SHP77 (cell line): Measurements from ENCODE around the gene ST3GAL2.

Source experiments
- DNase-seq, 2 experiments: peaks; one replicate each; lab custom pipeline; 2025; lab: John Stamatoyannopoulos, UW

The ST3GAL2 gene, protein sequence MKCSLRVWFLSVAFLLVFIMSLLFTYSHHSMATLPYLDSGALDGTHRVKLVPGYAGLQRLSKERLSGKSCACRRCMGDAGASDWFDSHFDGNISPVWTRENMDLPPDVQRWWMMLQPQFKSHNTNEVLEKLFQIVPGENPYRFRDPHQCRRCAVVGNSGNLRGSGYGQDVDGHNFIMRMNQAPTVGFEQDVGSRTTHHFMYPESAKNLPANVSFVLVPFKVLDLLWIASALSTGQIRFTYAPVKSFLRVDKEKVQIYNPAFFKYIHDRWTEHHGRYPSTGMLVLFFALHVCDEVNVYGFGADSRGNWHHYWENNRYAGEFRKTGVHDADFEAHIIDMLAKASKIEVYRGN

DNA sequence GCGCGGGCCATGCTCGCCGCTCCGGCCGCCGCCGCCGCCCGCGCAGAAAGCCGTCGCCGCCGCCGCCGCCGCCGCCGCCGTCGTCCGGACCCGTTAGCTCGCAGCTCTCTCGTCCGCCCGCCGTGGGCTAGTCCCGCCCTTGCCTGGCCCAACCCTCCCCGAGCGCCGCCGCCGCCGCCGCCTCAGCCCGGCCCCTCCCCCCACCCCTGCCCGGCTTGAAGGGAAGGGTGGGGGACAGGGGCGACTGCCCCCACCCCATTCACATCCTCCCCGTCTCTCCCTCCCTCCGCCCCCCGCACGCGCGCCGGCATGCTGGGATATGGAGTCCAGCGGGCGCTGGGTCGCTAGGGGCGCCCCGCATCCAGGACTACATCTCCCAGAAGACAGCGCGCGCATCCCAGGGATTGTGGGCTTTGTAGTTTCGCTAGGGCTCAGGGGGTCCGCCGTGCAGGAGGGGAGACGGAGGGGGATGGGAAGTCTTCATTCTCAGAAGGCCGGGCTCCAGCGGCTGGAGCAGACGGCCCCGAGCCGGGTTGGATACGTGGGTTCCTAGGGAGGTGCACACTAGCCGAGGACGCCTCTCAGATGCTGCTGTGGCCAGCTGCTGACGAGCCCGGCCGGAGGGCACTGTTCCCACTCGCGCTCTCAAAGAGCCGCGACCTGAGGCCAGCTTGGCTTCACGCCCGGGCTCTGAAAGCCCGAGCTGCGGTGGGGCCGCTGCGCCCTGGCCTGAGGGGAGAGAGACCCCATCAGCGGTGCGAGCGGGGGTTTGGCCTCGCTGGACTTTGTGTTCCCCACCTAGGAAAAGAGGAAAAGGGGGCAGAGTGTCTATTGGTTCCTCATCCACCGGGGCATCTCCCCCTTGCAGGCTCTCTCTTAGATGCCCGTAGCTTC is at the start of gene ST3GAL2:
Gene ST3GAL2, minus strand, starts transcription at position 132 of the 894 bp plus-strand sequence. CDS start 40,570 bp downstream, outside the sequence.
- DNase-seq: peak; percentile 97 to 98

DNA sequence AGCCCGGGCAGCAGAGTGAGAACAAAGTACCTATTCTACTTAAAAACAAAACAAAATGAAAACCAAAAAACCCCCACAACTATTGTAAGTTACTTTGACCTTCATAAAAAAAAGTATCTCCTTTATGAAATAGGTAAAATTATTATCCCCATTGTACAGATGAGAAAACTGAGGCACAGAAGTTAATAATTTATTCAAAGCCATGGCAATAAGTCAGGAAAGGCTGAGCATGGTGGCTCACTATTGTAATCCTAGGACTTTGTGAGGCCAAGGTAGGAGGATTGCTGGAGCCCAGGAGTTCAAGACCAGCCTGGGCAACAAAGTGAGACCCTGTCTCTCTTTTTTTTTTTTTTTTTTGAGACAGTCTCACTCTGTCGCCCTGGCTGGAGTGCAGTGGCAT is 46.0 kb upstream of the ST3GAL2 start:
- no peak for DNase-seq

DNA sequence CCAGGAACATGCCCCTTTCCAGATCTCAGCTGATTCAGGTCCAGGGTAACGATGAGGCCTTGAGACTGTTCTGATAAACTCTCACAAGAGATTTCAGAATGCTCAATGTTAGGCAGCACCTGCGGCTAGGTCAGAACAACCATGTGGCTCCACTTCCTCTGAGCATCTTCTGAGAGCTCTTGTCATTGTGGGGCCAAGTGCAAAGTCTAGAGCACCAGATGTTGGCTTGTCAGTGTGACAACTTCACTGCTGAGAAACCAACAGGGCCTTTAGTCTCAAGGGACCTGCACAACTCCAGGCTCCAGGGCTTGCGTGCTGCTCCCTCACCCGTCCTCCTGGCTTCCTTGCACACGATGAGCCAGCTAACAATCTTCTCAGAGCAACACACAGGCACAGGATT is 44.5 kb upstream of the ST3GAL2 start:
- no peak for DNase-seq

DNA sequence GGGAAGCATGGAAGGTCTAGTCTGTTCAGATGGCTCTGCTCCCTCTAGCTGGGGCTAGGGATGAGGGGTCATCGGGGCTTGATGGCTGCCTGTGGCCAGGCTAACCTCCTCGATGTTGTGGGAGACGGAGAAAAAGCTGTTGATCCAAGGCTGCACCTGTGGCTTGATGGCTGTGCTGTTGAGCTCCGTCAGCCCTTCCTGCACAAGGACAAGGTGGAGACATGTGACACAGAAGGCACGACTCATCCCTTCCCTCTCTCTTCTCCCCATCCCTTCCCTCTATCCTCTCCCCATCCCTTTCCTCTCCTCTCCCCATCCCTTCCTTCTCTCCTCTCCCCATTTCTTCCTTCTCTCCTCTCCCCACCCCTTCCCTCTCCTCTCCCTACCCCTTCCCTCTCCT is 43.7 kb upstream of the ST3GAL2 start:
- DNase-seq: no peak

DNA sequence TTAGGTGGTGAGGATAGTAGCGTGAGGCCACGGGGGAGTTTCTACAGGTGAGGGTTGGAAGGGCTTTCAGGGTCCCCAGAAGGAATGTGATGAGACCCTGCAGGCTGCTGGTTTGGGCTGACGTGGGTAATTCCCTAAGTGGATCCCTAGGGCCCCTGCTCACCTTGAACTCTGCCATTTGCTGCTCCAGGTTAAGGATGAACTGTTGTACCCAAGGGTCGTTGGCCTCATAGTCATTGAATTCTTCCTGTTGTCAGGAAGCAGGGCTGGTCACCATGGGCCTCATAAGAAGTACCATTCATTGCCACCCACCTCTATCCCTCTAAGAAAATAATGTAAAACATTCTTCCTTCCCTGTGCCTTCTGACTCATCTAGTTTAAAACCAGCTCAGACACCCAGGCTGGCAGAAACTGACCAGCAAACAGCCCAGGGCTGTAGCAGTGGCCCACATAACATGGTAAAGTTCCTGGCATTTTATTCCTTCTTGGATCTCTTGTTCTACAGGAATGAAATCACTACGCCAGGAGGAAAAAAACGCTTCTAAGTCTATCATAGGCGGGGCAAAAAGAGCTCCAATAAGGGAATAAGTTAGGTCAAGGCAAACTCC is 43.1 kb upstream of the ST3GAL2 start:
- no peak for DNase-seq

DNA sequence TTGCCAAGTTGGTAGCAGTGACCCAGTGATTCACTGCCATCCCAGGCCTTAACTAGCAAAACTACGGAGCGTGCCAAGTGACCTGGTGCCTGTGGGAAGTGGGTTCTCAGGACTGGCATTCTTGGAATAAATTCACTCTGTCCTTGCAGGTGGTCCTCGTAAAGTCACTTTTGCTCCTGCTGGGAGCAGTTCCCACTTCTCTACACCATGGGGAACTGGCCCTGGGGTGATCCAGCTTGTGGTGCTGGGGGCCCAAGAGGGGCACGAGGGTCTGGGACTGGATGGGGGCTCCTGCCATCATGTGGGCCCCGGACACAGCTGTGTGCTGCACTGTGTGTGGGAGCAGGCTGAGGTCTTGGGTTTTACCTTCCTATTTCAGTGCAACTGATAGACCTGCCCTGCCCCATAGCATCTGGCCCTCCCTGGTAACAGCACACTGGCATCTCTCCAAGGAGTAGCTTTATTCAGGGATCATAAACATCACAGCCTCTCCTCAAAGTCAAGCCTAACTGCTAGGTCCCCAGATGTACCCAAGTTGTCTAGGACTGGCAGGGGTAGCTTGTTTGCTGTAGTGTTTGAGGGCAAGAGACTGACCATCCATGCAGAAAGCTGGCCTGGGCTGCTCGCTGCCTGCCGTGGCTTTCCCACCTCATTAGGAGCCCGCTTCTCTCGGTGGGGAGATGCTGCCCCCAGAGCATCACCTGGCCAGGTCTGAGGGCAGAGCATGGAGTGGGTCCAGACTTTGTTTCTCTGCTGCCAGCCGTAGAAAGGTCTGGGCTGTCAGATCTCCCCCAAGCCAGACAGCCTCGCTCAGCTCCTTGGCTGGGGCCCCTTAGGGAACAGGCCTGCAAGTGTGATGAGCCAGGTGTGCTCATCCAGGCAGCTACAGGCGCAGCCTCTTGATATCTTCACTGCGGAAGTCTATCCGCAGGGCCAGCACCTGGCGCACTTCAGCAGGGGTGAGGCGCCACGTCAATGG is 41.5 kb upstream of the ST3GAL2 start:
- DNase-seq: no peak

DNA sequence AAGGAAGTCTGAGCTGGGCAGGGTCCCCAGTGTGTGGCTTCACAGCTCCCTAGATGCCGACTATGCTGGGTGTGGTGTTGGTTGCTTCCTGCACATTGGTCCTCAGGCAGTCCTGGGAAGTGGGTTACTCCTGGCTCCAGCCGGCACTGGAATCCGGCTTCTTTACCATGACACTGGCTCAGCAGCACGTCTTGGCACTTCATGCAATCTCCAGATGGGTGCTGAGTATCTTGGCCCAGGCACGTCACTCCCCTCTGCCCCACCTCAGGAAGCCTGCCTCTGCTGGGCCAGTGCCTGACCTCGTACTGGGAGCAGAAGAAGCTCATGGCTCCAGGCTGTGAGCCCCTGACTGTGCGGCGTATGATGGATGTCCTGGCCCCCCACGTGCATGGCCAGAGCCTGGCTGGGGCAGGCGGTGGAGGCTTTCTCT is 40.0 kb upstream of the ST3GAL2 start:
- no peak for DNase-seq

DNA sequence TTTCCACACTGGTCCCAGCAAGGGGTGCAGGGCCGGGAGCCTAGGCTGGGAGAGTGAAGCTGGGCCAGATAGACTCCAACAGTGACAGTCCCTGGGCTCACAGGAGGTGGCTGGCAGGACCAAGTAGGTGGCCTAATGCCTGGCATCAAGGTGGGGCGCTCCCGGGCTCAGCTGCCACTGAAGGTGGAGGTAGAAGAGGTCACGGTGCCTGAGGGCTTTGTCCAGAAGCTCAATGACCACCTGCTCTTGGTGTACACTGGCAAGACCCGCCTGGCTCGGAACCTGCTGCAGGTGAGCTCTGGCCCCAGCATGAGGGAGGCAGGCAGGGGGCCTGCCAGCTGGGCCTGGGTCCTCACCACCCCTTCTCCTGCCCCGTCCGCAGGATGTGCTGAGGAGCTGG is 39.3 kb upstream of the ST3GAL2 start:
- DNase-seq: no peak

DNA sequence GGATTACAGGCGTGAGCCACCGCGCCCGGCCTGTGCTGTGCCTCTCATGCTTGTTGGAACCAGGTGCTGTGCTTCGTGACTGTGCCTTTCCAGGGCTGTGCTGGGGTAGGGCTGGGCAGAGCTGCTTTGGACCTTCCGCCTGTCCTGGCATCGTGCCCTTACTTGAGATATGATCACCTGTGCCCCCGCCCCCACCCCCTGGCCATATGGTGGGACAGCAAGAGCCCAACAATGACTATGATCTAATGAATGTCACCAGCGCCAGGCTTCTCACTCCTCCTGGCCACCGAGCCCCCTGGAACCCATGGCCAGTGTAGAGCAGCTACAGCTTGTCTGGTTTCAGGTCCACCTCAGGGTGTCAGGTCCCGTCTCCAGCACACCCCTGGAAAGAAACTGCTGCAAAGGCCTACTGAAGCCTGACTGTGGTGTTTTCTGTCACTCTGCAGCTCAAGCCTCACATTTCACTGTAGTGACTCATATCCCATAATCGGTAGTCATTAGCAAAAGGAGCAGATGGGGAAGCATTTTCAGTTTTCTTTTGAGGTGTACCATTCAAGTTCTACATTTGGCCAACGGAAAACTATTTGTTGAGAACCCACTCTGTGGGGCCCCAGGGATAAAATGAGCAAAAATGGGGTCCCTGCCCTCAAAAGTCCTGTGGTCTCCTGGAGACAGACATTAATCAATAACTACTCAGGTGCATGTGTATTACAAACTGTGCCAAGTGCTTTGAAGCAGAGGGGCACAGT is 37.5 kb upstream of the ST3GAL2 start:
- DNase-seq: no peak

DNA sequence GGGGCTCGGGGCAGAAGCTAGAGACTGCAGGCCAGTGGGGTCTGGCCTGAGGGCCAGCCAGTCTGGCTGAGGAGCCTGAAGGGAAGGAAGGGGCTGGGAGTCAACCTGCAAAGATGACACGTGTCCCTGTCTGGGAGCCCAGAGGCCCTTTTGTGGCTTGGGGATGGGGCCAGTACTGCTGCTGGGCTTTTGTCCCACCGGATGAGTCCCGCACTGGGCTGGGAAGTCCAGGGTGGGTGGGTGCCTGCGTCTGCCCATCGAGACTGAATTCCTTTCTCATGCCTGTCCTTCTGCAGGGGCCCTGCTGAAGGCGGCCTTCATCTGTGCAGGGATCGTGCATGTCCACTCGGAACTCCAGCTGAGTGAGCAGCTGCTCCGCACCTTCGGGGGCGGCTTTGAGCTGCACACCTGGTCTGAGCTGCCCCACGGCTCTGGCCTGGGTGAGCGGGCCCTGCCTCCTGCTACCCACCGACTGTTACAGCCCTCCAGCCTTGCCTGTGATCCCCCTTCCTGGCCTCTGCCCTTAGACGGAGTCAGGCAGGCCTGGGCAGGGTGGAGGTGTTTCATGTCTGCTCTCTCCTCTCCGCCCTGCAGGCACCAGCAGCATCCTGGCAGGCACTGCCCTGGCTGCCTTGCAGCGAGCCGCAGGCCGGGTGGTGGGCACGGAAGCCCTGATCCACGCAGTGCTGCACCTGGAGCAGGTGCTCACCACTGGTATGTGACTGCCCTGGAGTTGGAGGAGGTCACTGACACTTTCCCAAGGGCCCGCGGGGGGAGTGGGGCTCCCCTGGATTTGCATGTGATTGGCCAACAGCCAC is 36.4 kb upstream of the ST3GAL2 start:
- DNase-seq: no peak

DNA sequence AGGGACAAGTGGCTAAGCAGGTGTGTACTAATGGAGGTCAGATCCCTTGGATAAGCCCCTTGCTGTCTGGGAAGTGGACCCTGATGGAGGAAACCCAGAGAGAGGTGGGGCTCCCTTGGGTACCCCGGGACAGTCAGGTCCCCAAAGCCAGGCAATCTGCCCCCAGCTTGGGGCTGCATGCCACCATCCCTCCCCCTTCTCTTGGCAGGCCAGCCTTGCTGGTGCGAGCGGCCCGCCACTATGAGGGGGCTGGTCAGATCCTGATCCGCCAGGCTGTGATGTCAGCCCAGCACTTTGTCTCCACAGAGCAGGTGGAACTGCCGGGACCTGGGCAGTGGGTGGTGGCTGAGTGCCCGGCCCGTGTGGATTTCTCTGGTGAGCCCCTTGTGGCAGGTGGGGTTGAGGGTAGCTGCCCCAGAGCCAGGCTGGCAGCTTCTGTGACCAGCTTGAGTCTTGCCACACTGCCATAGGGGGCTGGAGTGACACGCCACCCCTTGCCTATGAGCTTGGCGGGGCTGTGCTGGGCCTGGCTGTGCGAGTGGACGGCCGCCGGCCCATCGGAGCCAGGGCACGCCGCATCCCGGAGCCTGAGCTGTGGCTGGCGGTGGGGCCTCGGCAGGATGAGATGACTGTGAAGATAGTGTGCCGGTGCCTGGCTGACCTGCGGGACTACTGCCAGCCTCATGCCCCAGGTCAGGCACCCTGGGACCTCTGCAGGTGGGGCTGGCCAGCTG is 35.6 kb upstream of the ST3GAL2 start:
- DNase-seq: no peak

DNA sequence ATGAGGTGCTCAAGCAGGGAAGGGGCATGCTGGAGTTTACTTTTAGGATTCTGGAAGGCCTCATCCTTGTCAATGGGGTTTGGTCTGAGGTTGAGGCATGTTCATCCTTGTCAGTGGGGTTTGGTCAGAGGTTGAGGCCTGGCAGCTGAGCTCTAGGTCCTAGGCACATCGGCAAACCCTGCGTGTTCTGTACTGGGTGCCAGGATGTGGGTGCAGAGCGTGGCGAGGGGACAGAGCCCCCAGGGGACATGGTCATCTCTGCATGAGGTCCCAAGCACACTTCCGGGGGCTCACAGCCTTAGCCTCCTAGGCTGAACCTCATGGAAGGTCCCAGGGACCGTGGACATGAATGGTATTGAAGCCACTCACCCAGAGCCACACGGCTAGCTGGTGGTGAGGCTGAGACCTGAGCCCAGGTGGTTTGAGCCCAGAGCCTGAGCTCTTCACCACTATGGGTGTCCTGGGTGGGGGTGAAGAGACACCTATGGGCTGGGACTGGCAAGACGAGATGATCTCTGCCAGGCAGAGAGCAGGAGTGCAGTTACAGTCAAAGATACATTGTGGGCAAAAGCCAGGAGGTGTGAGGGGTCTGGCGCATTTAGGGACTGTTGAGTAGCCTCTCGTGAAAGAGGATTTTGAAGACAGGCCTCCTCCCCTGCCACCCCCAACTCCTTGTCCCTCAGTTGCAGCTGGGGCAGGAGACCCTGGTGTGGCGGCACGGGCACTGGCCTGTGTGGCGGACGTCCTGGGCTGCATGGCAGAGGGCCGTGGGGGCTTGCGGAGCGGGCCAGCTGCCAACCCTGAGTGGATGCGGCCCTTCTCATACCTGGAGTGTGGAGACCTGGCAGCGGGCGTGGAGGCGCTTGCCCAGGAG is 34.8 kb upstream of the ST3GAL2 start:
- DNase-seq: no peak

DNA sequence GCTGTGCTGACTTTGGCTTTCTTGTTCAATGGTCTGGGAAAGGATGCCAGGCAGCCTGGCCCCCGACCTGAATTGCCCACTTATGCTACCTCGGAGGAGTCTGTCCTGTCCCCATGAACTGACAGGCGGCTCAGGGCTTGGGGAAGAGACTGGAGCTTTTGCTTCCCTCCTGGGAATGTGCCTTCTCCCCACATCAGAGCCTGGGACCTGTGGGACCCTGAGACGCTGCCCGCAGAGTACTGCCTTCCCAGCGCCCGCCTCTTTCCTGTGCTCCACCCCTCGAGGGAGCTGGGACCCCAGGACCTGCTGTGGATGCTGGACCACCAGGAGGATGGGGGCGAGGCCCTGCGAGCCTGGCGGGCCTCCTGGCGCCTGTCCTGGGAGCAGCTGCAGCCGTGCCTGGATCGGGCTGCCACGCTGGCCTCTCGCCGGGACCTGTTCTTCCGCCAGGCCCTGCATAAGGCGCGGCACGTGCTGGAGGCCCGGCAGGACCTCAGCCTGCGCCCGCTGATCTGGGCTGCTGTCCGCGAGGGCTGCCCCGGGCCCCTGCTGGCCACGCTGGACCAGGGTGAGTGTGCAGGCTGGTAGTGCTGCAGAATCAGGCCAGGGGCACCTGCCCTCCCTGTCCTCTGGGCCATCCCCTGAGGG is 34.0 kb upstream of the ST3GAL2 start:
- DNase-seq: no peak

DNA sequence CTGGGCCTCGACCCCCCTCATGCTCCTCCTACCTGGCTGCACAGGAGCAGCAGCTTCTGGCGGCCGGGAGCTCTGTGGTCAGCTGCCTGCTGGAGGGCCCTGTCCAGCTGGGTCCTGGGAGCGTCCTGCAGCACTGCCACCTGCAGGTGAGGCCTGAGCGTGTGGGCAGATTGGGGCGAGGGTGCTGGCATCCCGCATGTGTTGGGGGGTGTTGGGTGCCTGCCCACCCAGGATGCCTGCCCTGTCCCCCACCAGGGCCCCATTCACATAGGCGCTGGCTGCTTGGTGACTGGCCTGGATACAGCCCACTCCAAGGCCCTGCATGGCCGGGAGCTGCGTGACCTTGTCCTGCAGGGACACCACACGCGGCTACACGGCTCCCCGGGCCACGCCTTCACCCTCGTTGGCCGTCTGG is 32.0 kb upstream of the ST3GAL2 start:
- peak; percentile 9 to 35 for DNase-seq

DNA sequence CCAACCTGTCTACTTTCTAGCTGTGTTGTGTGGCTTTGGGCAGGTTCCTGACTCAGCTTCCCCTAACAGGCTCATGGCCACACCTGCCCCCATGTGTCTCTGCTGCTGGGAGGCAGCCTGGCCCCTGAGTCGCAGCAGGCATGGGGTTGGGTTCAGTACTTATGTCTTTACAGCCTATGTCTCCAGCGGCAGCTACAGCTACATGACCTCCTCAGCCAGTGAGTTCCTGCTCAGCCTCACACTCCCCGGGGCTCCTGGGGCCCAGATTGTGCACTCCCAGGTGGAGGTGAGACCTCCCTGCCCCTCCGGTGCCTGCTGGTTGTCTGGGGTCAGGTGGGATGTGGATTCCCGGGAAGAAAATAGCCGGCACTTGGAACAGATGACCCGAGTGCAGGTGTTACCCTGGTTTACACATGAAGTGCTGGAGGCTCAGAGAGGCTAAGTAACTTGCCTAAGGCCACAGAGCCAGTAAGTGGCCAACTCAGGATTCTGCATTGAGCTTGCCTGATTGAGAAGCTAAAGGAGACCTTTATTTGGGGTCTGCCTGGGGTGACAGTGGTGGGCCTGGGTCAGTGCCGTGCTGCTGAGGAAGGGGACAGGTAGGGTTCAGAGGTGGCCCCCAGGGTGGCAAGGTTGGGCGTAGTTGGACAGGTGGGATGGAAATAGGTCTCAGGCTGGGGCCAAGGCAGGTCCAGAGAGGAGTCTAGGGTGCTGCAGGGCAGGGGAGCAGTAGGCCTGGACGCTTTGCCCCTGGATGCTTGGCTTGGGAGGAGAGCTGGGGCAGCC is 31.4 kb upstream of the ST3GAL2 start:
- DNase-seq: no peak

DNA sequence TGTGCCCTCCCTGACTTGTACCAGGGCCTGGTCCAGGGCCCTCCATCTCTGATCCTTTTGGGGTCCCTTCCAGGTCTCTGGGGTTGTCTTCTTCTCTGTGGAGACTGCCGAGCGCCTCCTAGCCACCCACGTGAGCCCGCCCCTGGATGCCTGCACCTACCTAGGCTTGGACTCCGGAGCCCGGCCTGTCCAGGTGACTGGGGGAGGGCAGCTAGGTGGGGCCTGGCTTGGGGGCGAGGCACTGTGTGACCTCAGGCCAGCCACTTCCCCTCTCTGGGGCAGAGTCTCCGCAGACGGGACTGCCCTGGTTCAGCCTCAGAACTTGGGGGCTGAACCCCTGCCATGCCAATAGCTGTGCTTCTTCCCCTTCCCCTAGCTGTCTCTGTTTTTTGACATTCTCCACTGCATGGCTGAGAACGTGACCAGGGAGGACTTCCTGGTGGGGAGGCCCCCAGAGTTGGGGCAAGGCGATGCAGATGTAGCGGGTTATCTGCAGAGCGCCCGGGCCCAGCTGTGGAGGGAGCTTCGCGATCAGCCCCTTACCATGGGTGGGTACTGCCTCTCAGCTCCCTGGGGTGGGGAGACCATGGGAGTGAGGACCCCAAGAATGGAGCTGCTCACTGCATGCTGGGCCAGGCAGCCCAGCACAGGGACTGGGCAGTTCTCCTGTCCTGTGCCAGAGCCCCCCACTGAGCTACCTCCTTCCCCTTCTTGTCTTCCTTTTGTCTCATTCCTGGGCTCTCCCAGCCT is 30.1 kb upstream of the ST3GAL2 start:
- DNase-seq: no peak
